ENCODE measurements around the gene GOLIM4. TPM values are rescaled to one million over a fixed set of nuclear protein-coding genes. Genes with fewer than 3 reads are reported as not detected.
A peak's percentile ranks its signal among the peaks of the same experiment; 100 is the strongest.

The GOLIM4 gene
- total RNA-seq, 1 donor from 2014 or later: 31.0 TPM

DNA sequence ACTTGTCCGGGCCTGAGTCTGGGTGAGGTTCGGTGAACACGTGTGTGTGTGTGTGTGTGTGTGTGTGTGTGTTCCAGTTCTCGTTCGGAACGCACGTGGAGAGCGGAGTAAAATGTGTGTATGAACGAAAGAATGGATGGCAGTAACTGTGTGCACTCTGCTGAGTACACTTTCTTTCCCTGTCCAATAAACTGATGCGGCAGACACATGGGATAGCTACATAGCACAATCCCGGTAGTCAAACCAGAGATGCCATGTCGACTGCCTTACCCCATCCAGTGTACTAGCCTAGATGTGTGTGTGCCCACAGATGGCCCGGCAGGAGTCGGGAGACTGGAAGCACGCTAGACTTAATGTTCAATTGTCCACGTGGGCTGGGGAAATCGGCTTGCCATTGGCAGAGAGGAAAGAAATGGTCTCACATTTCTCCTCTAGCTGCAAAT is 507 bp upstream of the GOLIM4 start:
- peak overlapping the region; percentile 85 for H3K4me3 ChIP-seq (ENCODE audit: low read depth, low read length)
- peak; percentile 80 for DNase-seq (ENCODE audit: low read depth)
- no peak for TF ChIP-seq CTCF (conservative IDR thresholded peaks at IDR 0.05; ENCODE audit: low read depth, low read length)

GRCh38 chr3:168094877-168095610 is 680 bp downstream of the GOLIM4 start:
- TF ChIP-seq CTCF (conservative IDR thresholded peaks at IDR 0.05; ENCODE audit: low read depth, low read length): peak; percentile 24
- no peak for DNase-seq (ENCODE audit: low read depth)
- peak overlapping the region; percentile 85 for H3K4me3 ChIP-seq (ENCODE audit: low read depth, low read length)

GRCh38 chr3:168094580-168094876 is 1.2 kb downstream of the GOLIM4 start:
- no peak for DNase-seq (ENCODE audit: low read depth)
- TF ChIP-seq CTCF (conservative IDR thresholded peaks at IDR 0.05; ENCODE audit: low read depth, low read length): no peak
- H3K4me3 ChIP-seq (ENCODE audit: low read depth, low read length): peak overlapping the region; percentile 85

- DNase-seq (ENCODE audit: low read depth): no peak
- TF ChIP-seq CTCF (conservative IDR thresholded peaks at IDR 0.05; ENCODE audit: low read depth, low read length): no peak
- H3K4me3 ChIP-seq (ENCODE audit: low read depth, low read length): peak overlapping the region; percentile 85
Observed at GRCh38 chr3:168093790-168094189, 1.9 kb downstream of the GOLIM4 start.

- no peak for DNase-seq (ENCODE audit: low read depth)
- H3K4me3 ChIP-seq (ENCODE audit: low read depth, low read length): peak overlapping the region; percentile 85
- TF ChIP-seq CTCF (conservative IDR thresholded peaks at IDR 0.05; ENCODE audit: low read depth, low read length): no peak
Observed at GRCh38 chr3:168093229-168093628, 2.5 kb downstream of the GOLIM4 start.

- TF ChIP-seq CTCF (conservative IDR thresholded peaks at IDR 0.05; ENCODE audit: low read depth, low read length): no peak
- no peak for DNase-seq (ENCODE audit: low read depth)
Observed at GRCh38 chr3:168091941-168092340, 3.8 kb downstream of the GOLIM4 start.

GRCh38 chr3:168091302-168091858 is 4.3 kb downstream of the GOLIM4 start:
- no peak for DNase-seq (ENCODE audit: low read depth)
- no peak overlapping the region for H3K4me3 ChIP-seq (ENCODE audit: low read depth, low read length)
- no peak for TF ChIP-seq CTCF (conservative IDR thresholded peaks at IDR 0.05; ENCODE audit: low read depth, low read length)

More at GRCh38 chr3:168091941-168092340, 3.8 kb downstream of the GOLIM4 start:
- no peak overlapping the region for H3K4me3 ChIP-seq (ENCODE audit: low read depth, low read length)
